Activated CD4-positive, alpha-beta T cell treated with anti-CD3 and anti-CD28 coated beads, Interleukin-2, amount 50 U/mL, for 24 hours (primary cell): ENCODE results near the gene FBXL12.
"Not testable (repeated sequence)": the region's sequence is repeated elsewhere in the genome, so short reads cannot be mapped to it uniquely, and the experiment has no call there.

Experiments
- DNase-seq, 2 donors: peaks; one replicate each; pipeline ENCODE4 v3.0.0-alpha.2; 2020; ENCODE audit warnings: low read depth in 1 of 2, low spot score in 1 of 2

Gene FBXL12

GRCh38 chr19:9818734-9819595 lies at the start of gene FBXL12:
FBXL12 (minus strand) TSS chr19:9819079; CDS start chr19:9818813, 266 bp downstream.
- DNase-seq = peak; percentile 100

GRCh38 chr19:9865732-9866501 lies 47.0 kb upstream of the FBXL12 start:
- DNase-seq = no peak

- DNase-seq = no peak
Observed at GRCh38 chr19:9863759-9864158, 44.9 kb upstream of the FBXL12 start.

- no peak for DNase-seq
Observed at GRCh38 chr19:9862938-9863337, 44.1 kb upstream of the FBXL12 start.

GRCh38 chr19:9861503-9861902 lies 42.6 kb upstream of the FBXL12 start:
- DNase-seq = no peak

- DNase-seq = no peak
Observed at GRCh38 chr19:9860407-9860806, 41.5 kb upstream of the FBXL12 start.

GRCh38 chr19:9858766-9859165 lies 39.9 kb upstream of the FBXL12 start:
- no peak for DNase-seq

GRCh38 chr19:9857920-9858746 lies 39.3 kb upstream of the FBXL12 start:
- DNase-seq = no peak

GRCh38 chr19:9857076-9857721 lies 38.3 kb upstream of the FBXL12 start:
- DNase-seq = no peak

GRCh38 chr19:9856609-9857008 lies 37.7 kb upstream of the FBXL12 start:
- no peak for DNase-seq

- DNase-seq = no peak
Observed at GRCh38 chr19:9854282-9854846, 35.5 kb upstream of the FBXL12 start.

GRCh38 chr19:9850235-9850959 lies 31.5 kb upstream of the FBXL12 start:
- no peak for DNase-seq

GRCh38 chr19:9849791-9850190 lies 30.9 kb upstream of the FBXL12 start:
- no peak for DNase-seq

- DNase-seq = no peak
Observed at GRCh38 chr19:9848762-9849161, 29.9 kb upstream of the FBXL12 start.

GRCh38 chr19:9848060-9848459 lies 29.2 kb upstream of the FBXL12 start:
- no peak for DNase-seq

GRCh38 chr19:9847087-9847671 lies 28.3 kb upstream of the FBXL12 start:
- peak in 1 of 2 donors; percentile 38 for DNase-seq

GRCh38 chr19:9843626-9844273 lies 24.9 kb upstream of the FBXL12 start:
- not testable (repeated sequence) for DNase-seq

GRCh38 chr19:9842834-9843625 lies 24.2 kb upstream of the FBXL12 start:
- no peak for DNase-seq
